NT2/D1 (cell line): ENCODE data around the gene GALNT4.

Experiments used
- SUZ12 ChIP-seq: IDR thresholded peaks from 2 replicates; pipeline ENCODE4 v1.6.1; 2011; ENCODE audit not compliant: insufficient read length, insufficient read depth; ENCODE audit errors: extremely low read depth
- YY1 ChIP-seq: IDR thresholded peaks from 2 replicates; pipeline ENCODE4 v1.6.1; 2011; ENCODE audit not compliant: insufficient read length, insufficient read depth
- ZNF274 ChIP-seq: IDR thresholded peaks from 2 replicates; pipeline ENCODE4 v1.6.1; 2011; ENCODE audit warnings: mild to moderate bottlenecking, low read depth, low read length

DNA sequence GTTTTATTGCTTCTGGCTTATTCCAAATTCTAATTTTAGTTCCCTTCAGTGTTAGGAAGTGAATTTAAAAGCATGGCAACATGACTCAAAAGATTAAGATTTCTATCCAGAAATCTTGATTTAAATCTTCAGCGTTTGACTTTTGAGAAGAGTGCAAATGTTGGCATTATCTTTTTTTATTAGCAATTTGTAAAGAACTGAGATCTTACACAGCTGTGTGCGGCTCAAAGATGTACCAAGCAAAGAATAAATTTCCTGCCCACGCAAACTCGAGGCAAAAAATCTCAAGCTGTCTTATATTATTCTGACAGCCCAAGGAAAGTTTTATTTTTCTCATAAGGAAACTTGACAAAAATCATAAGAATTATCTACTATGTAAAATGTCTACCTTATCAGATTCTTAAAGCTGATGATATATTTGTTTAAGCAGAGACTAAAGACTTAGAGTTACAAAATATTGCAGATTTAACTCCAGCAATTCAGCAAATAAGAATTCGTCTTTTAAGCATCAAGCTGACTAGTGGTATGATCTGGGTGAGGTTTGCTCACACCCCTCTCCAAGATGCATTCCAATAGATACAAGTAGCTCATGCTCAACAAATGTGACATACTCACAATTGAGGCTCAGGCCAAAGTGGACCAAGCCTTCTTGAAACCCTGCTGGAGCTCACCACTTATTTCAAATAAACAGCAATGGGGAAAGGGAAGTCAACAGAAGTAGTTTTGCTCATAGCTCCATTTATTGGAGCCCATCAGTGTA is 48.6 kb upstream of the GALNT4 start:
- TF ChIP-seq ZNF274 (no peak), YY1 (no peak), SUZ12 (no peak)
